HL-60/S4 treated with retinoic acid at 250 ng/mL for 4 days and 3 days (cell line): ENCODE data around the gene PFKFB4.
"Not testable (repeated sequence)": the region's sequence is repeated elsewhere in the genome, so short reads cannot be mapped to it uniquely, and the experiment has no call there.

Experiments used
- in situ Hi-C: fragments of 300-500 bp; cut with MboI; formaldehyde crosslinking; loops from 2 replicates; pipeline ENCODE4 v1.7.0; 2022; ENCODE audit warnings: low sequenced_read_pairs

PFKFB4 gene

GRCh38 chr3:48502728-48503168 is 53.9 kb downstream of the PFKFB4 start:
- in situ Hi-C loops: no loop called here

- in situ Hi-C loops: no loop called here
Observed at GRCh38 chr3:48502121-48502520, 54.5 kb downstream of the PFKFB4 start.

DNA sequence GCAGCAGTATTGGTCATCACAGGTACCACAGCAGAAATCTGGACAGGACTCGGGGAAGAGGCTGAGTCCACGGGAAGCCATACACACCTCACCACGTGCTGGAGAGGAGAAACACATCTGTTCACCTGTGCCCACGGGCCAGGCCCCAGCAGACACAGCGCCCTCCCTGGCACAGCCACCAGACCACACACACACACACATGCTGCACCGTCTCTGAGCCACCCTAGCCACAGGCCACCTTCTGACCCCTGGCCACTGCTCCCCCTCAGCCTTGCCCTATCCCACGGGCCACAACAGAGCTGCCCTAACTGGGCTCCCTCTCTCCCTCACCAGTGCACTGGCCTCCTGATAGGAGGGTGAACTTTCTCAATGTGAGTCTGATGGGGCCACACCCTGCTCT is 55.4 kb downstream of the PFKFB4 start:
- in situ Hi-C loops: no loop called here

GRCh38 chr3:48500656-48501055 is 55.9 kb downstream of the PFKFB4 start:
- in situ Hi-C loops: no loop called here

GRCh38 chr3:48493203-48493501 is 63.5 kb downstream of the PFKFB4 start:
- in situ Hi-C loops: no loop called here

DNA sequence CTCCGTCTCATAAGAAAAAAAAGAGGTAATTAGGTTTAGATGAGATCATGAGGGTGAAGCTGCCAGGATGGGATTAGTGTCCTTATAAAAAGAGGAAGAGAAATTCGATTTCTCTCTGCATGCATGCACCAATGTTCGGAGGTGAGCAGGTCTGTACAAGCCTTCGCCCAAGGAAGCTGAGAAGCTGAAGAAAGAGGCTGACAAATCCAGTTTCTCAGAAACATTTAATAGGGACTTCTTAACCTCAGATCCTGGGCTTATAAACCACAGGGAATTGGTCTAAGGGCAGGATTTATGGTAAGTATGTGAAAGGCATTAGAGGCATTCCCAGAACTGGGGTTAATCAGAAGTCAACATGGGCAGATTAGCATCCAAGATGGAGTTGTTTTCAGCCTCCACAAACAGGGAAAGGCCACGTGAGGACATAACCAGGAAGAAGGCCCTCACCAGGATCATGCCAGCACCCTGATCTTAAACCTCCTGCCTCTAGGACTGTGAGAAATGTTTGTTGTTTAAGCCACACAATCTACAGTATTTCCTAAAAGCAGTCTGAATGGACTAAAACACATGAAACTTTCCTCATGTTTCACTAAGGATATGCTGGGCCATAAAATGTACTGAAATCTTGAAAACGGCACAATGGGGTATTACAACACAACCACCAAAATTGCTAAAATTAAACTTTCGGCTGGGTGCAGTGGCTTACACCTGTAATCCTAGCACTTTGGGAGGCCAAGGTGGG is 64.0 kb downstream of the PFKFB4 start:
- in situ Hi-C loops: no loop called here

DNA sequence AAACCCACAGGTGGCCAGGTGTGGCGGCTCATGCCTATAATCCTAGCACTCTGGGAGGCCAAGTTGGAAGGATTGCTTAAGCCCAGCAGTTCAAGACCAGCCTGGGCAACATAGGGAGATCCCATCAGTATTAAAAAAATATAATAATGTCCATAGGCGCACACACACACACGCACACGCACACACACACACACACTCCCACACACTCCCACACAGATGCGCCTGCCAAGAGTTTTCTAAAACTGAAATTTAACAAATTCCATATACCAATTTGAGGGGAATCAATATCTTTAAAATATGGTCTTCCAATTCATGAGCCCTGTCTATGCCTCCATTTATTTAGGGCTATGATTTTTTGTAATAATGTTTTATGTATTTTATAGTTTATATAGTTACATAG is 69.7 kb downstream of the PFKFB4 start:
- in situ Hi-C loops: no loop called here

GRCh38 chr3:48482822-48483221 is 73.8 kb downstream of the PFKFB4 start:
- in situ Hi-C loops: not testable (repeated sequence)

DNA sequence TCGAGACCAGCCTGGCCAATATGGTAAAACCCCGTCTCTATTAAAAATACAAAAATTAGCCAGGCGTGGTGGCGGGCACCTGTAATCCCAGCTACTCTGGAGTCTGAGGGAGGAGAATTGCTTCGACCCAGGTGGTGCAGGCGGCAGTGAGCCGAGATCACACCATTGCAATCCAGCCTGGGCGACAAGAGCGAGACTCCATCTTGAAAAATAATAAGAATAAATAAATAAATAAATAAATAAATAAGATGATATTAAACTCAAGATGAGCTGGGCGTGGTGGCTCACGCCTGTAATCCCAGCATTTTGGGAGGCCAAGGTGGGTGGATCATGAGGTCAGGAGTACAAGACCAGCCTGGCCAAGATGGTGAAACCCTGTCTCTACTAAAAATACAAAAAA is 75.7 kb downstream of the PFKFB4 start:
- in situ Hi-C loops: not testable (repeated sequence)

DNA sequence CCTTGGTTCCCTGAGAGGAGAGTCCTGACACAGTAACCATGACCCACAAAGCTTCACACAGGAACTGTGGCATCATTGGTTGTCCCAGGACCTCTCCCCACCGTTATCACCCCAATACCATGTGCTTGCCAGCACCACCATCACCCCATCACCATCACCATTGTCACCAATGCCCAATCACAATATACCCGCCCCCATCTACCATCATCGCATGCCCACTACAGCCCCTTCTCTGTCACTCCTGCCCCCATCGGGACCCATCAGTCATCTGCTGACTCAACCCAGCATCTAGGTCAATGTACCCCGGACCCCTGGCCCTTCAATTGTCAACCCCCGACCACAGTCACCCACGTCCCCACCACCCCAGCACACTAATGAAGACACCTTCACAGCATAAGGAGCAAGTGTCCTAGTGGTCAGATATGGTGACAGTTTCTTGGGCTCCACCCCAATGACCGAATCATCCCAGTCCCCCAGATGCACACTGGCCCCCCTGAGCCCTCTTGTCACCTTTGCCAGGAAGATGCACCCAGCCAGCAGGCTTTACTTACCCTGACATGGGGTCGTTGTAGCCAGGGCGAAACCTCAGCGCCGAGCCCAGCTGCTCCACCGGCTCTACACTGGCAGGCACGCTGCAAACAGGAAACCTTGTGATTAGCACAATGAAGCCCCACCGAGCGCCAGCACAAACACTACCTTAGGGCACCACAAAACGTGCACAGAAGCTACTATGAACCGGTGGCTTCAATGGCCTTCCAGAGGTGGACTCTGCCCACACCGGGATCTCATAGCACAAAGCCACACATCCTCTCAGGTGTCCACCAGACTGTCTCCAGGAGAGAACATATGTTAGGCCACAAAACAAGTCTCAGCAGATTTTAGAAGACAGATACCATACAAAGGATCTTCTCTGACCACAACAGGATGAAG is 77.7 kb downstream of the PFKFB4 start:
- in situ Hi-C loops: no loop called here

DNA sequence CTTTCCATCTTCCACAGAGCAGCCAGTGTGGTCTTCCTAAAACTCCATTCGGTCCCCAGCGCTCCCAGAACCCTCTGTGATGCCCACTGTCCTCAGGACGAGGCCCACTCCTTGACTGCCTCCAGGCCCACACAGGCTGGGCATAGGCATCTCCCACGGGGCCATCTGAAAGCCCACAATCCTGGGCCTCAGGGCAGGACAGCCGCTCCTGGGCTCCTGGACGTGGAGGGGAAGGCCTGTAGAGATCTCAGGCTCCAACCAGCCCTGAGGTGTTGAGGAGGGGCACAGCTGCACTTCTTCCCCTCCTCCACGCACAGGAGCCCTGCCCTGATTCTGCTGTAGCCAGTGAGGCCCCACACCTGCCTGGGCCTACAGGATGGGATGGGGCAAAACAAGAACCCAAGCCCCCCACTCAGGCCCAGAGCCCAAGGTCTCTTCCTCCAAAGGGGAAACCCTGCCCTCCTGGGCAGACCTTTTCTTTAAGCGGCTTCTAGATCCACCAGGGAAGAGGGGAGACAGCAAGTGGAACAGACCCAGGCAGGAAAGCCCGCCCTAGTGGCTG is 78.6 kb downstream of the PFKFB4 start:
- in situ Hi-C loops: no loop called here

GRCh38 chr3:48476426-48477053 is 80.1 kb downstream of the PFKFB4 start:
- in situ Hi-C loops: no loop called here

DNA sequence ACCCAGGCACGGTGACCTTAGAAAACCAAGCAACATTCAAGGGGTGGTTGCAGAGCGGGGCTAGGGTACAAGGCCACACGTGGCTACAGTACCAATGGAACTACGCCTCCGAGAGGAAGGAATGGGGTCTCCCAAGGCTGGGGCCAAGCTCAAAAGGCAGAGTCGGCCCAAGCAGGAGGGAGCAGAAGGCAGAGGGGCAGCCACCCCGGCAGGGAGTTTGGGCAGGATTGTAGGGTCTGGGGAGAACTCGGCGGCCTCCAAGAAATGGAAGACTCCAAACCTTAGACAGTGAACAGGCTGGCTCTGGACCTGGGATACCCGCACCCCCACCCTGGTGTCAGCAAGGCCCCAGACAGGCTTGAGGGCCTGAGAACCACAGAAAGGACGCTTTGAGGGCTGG is 81.4 kb downstream of the PFKFB4 start:
- in situ Hi-C loops: no loop called here

DNA sequence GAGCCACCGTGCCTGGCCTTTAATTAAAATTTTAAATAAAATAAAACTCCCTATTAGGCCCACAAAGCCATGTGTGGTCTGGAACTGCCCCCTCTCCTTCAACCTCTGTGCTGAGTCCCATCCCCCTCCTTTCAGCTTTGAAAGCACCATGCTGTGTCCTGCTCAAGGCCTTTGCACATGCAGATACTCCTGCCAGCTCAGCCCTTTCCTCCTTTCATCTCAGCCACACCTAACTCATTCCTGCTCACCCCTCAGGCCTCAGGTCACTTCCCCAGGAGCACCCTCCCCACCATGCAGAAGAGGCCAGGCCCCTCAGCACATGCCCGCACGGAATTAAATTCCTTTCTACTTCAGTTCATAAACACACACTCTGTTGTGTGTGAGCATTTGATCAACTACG is 82.0 kb downstream of the PFKFB4 start:
- in situ Hi-C loops: no loop called here

DNA sequence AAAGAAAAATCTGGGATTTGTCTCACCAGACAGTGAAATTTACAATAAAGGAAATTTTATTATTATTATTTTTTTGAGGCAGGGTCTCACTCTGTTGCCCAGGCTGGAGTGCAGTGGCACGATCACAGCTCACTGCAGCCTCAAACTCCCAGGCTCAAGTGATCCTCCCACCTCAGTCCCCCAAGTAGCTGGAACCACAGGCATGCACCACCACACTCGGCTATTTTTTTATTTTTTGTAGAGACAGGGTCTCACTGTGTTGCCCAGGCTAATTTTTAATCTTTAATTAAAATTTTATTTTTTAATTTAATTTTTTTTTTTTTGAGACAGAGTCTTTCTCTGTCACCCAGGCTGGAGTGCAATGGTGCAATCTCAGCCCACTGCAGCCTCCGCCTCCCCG is 82.6 kb downstream of the PFKFB4 start:
- in situ Hi-C loops: not testable (repeated sequence)

GRCh38 chr3:48473617-48473952 is 83.0 kb downstream of the PFKFB4 start:
- in situ Hi-C loops: no loop called here

- in situ Hi-C loops: no loop called here
Observed at GRCh38 chr3:48472923-48473616, 83.5 kb downstream of the PFKFB4 start.

- in situ Hi-C loops: no loop called here
Observed at GRCh38 chr3:48472673-48472922, 84.0 kb downstream of the PFKFB4 start.

GRCh38 chr3:48470286-48470685 is 86.3 kb downstream of the PFKFB4 start:
- in situ Hi-C loops: no loop called here

DNA sequence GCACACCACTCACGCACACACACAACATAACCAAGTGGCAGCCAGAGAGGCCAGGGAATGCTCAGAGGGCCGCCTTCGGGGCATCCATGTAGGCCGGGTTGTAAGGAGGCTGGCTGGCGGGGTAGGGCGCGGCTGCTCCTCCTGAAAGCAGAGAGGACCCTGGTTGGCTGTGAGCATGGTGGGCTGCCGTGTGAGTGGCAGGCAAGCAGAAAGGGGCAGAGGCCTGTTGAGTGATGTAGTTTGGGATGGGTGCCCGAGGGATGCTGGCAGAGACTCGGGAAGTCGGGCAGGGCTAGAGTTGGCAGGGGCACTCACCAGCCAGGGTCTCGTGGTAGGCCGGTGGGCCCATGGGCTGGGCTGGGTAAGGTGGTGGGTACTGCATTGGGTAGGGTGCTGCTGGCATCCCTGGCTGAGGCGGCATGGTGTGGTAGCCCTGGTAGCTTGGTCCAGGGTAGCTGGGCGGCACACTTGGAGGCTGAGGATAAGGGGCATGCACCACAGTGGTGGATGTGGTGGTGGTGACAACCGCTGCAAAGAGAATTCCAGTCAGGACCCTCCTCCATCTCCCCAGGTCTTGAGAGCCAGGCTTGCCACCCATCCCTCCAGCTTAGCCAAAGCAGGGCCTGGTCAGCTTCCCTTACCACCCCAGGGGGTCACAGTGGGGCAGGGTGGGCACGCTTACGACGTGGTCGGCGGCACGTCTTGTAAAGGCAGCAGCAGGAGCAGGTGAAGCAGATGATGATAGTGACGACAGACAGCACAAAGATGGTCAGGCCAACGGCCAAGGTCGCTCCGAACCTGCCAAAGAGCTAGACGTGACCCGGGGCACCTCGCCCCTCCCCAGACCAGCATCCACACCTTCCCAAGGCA is 87.3 kb downstream of the PFKFB4 start:
- in situ Hi-C loops: no loop called here
